IPS-20b (cell line): Measurements from ENCODE around the gene CD99.
"Not testable (repeated sequence)": the region's sequence is repeated elsewhere in the genome, so short reads cannot be mapped to it uniquely, and the experiment has no call there.

Experiments used
- H3K27ac ChIP-seq: one replicate; pipeline ENCODE4 v1.5.1; 2013; ENCODE audit warnings: low read length
- H3K27me3 ChIP-seq: 2 replicates; pipeline ENCODE4 v1.6.1; 2013; ENCODE audit warnings: mild to moderate bottlenecking, low read length, inconsistent platforms; ENCODE audit not compliant: insufficient read depth
- H3K36me3 ChIP-seq: 2 replicates; pipeline ENCODE4 v1.6.1; 2013; ENCODE audit warnings: low read depth, mild to moderate bottlenecking, inconsistent platforms, low read length, moderate library complexity; ENCODE audit not compliant: insufficient read depth
- H3K4me1 ChIP-seq: 2 replicates; pipeline ENCODE4 v1.6.1; 2013; ENCODE audit warnings: mild to moderate bottlenecking, control low read depth, inconsistent platforms, low read length, moderate library complexity; ENCODE audit not compliant: insufficient read depth
- H3K4me3 ChIP-seq: 2 replicates; pipeline ENCODE4 v1.5.1; 2013; ENCODE audit warnings: mild to moderate bottlenecking, low read length, inconsistent platforms
- H3K9ac ChIP-seq: 2 replicates; pipeline ENCODE4 v1.6.1; 2013; ENCODE audit warnings: low read depth, mild to moderate bottlenecking, inconsistent platforms, low read length, moderate library complexity
- H3K9me3 ChIP-seq: 2 replicates; pipeline ENCODE4 v1.6.1; 2013; ENCODE audit warnings: mild to moderate bottlenecking, low read depth, low read length, inconsistent platforms; ENCODE audit not compliant: insufficient read depth

CD99 gene

DNA sequence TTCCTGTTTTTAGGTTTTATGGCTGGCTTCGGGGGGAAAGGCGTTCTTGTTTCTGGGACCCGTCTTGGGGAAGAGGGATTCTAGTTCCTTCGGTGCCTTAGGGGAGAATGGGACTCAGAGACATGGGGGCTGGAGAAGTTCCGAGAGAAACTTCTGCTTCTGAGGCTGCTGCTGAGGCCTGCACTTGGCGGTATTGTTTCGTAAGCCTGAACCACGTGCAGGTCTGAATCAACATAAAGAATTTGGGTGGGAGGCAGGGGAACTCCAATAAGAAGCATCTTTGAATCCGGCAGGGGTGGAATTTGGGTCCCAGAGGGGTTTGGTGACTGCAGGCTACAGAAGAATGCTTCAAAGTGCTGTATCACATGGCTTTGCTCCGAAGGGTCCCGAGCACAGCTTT, 75.8 kb downstream of the CD99 start:
- no peak overlapping the region for H3K9ac ChIP-seq
- H3K36me3 ChIP-seq, result no peaks in the 10 kb centered on the region
- no peak overlapping the region for H3K27ac ChIP-seq
- no peaks in the 10 kb centered on the region for H3K27me3 ChIP-seq
- no peaks in the 10 kb centered on the region for H3K9me3 ChIP-seq
- no peak overlapping the region for H3K4me3 ChIP-seq
- no peaks in the 10 kb centered on the region for H3K4me1 ChIP-seq

DNA sequence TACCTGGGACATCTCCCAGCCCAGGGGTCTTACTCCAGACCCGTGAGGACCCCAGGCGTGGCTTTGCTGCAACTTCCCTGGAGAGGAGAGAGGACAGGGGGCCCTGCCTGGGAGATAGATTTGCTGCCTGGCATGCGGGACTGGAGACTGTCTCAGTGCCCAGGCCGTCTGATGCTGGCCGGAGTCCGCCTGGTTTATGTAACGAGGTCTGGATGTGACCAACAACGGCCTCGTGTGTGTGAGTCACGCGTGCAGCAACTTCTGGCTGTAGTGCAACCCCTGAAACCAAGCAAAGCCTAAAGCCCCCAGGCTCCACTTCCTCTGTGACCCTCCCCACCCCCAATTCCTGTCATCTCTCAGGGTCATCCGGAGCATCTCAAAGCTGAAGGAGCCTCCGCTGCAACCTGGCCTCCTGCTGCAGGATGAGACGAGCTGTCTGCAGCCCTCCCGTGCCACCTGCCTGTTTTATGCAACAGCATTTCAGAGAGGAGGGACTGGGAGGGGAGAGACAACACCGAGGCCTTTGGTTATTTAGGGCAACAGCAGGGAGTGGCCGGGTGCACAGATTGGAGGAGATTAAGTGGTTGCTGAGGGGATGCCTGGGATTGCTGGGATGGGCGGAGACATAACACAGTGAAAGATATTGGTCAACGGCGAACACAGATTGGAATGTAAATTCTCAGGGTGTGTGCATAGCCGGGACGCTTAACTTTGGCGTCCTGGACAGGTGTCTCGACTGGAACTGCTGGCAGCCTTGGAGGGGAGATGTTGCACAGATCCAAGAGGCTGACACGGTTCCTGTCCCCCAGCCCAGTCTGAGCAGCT, 76.7 kb downstream of the CD99 start:
- no peaks in the 10 kb centered on the region for H3K9me3 ChIP-seq
- H3K27ac ChIP-seq, result no peak overlapping the region
- no peaks in the 10 kb centered on the region for H3K27me3 ChIP-seq
- no peaks in the 10 kb centered on the region for H3K4me1 ChIP-seq
- H3K36me3 ChIP-seq, result no peaks in the 10 kb centered on the region
- H3K9ac ChIP-seq, result no peak overlapping the region
- no peak overlapping the region for H3K4me3 ChIP-seq

DNA sequence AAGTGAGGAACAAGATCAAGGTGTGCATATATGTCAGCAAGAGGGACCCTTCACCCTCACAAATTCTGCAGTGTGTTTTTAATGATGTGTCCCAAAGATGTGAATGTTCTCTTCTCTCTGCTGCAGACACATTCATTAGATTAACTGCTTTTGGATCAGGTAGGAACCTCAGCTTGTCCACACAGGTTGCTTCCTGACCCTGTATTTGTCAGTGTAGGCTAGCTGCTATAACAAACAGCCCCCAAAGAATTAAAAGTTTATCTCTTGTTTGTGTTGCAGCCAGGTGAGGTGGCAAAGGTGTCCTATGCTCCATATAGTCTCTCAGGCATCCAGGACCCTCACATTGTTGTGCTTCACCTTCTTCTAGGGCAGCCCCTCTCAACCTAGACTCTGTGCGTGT, 78.5 kb downstream of the CD99 start:
- Histone ChIP-seq H3K27ac (no peak overlapping the region), H3K4me3 (no peak overlapping the region), H3K4me1 (no peaks in the 10 kb centered on the region), H3K27me3 (no peaks in the 10 kb centered on the region), H3K36me3 (no peaks in the 10 kb centered on the region), H3K9me3 (peaks cover 2% of the 10 kb centered on the region; the same call in 1 of the 2 replicates), H3K9ac (no peak overlapping the region)

DNA sequence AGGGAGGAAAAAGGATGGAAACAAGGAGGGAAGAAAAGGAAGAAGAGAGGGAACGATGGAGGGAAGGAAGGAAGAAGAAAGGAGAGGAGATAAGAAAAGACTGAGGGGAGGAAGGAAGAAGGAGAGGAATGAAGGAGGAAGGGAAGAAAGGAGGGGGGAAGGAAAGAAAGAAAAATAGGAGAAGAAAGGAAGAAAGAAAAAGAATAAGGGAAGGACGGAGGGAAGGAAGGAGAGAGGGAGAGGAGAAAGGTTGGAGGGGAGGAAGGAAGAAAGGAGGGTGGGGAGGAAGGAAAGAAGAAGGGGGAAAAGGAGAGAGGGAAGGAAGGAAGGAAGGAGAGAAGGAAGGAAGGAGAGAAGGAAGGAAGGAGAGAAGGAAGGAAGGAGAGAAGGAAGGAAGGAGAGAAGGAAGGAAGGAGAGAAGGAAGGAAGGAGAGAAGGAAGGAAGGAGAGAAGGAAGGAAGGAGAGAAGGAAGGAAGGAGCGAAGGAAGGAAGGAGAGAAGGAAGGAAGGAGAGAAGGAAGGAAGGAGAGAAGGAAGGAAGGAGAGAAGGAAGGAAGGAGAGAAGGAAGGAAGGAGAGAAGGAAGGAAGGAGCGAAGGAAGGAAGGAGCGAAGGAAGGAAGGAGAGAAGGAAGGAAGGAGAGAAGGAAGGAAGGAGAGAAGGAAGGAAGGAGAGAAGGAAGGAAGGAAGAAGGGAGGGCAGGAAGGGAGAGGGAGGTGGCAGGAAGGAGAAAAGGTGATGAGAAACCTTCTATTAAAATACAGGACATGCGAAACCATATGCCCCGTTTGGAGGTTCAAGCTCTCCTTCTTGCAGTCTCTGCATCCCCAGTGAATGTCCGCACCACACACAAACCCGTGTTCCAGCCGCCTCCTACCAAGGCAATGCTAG, 82.3 kb downstream of the CD99 start:
- H3K9me3 ChIP-seq, H3K27me3 ChIP-seq, H3K9ac ChIP-seq, H3K4me1 ChIP-seq, H3K4me3 ChIP-seq, H3K36me3 ChIP-seq, H3K27ac ChIP-seq: not testable (repeated sequence)

DNA sequence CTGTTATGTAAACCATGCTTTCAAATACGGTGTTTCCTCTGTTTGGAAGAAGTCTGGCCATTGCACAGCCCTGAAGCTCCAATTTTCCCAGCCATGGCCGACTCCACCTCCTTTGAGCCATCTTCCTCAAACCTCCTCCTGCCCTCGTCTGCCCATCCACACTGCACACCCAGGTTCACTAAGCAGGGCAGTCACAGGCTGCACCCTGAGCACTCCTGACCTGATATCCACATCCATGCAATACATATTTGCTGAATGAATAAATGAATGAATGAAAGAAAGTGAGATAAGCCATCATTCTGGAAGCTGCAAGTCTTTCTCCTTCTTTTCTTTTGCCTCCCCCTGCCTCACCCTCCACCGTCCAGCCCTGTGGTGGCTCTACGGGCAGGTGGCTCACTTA, 83.0 kb downstream of the CD99 start:
- peaks cover 4% of the 10 kb centered on the region; the same call in 1 of the 2 replicates for H3K4me1 ChIP-seq
- no peaks in the 10 kb centered on the region for H3K36me3 ChIP-seq
- H3K4me3 ChIP-seq, result no peak overlapping the region
- no peaks in the 10 kb centered on the region for H3K27me3 ChIP-seq
- no peak overlapping the region for H3K9ac ChIP-seq
- no peak overlapping the region for H3K27ac ChIP-seq
- peaks cover 6% of the 10 kb centered on the region for H3K9me3 ChIP-seq

DNA sequence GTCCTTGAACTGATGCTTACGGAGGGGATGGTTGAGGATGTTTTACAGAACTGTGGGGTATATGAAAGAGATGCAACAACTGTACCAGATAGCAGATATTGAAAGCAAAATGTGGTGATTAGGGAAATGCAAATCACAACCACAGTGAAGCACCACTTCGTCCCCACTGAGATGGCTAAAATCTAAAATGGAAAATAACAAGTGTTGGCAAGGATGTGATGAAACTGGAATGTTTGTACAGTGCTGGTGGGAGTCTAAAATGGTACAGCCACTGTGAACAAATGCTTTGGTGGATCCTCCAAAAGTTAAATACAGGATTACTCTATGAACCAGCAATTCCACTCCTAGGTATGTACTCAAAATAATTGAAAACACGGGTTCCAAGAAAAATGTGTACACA, 83.7 kb downstream of the CD99 start:
- Histone ChIP-seq H3K9me3 (peaks cover 6% of the 10 kb centered on the region), H3K27ac (no peak overlapping the region), H3K4me3 (no peak overlapping the region), H3K4me1 (peaks cover 4% of the 10 kb centered on the region; the same call in 1 of the 2 replicates), H3K27me3 (no peaks in the 10 kb centered on the region), H3K36me3 (no peaks in the 10 kb centered on the region), H3K9ac (no peak overlapping the region)

DNA sequence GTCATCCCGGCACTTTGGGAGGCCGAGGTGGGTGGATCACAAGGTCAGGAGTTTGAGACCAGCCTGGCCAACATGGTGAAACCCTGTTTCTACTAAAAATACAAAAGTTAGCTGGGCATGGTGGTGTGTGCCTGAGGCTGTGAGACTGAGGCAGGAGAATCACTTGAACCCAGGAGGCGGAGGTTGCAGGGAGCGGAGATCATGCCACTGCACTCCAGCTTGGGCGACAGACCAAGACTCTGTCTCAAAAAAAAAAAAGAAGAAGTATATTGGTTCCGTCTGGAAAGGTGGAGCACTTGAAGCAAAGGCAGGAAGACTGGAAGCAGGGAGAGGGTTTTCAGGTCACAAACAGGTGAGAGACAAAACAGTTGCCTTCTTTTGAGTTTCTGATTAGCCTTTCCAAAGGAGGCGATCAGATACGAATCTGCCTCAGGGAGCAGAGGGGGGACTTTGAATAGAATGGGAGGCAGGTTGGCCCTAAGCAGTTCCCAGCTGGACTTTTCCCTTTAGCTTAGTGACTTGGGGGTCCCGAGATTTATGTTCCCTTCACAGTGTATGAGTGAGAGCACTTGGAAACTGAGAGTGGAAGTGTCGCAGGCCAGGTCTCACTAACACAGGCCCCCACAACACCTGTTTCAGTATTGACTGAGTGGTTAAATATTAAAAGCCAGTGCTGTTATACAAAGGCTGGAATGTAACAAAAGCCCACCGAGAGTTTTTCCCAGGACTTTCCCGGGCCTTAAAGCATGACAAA, 89.6 kb downstream of the CD99 start:
- peak overlapping the region; percentile 57; the same call in 1 of the 2 replicates for H3K9ac ChIP-seq
- H3K4me1 ChIP-seq, result peaks cover 23% of the 10 kb centered on the region
- not testable (repeated sequence) for H3K27me3 ChIP-seq, H3K9me3 ChIP-seq, H3K36me3 ChIP-seq
- 0 out of 2 replicates have a peak overlapping the region, but pooled peaks have one; percentile 30 for H3K4me3 ChIP-seq
- peak overlapping the region; percentile 72 for H3K27ac ChIP-seq

DNA sequence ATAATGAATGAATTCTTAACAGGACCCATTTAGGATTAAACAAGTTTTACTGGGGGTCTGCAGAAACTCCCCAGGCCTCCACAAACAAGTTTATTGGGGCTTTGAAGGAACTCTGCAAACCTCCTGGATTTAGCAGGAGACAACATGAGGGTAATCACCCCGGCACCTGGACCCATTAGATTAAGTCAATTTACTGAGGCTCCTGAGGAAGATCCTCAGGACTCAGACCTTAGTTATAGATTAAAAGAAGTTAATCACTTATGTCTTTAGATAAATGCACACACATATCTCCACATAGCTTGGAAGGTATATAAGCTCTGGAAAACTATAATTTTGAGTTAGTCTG, 90.1 kb downstream of the CD99 start:
- H3K27me3 ChIP-seq, result no peaks in the 10 kb centered on the region
- H3K27ac ChIP-seq, result peak overlapping the region; percentile 72
- peak overlapping the region; percentile 57; the same call in 1 of the 2 replicates for H3K9ac ChIP-seq
- H3K4me1 ChIP-seq, result peaks cover 23% of the 10 kb centered on the region
- H3K4me3 ChIP-seq, result 0 out of 2 replicates have a peak overlapping the region, but pooled peaks have one; percentile 30
- H3K9me3 ChIP-seq, result no peaks in the 10 kb centered on the region
- H3K36me3 ChIP-seq, result no peaks in the 10 kb centered on the region

DNA sequence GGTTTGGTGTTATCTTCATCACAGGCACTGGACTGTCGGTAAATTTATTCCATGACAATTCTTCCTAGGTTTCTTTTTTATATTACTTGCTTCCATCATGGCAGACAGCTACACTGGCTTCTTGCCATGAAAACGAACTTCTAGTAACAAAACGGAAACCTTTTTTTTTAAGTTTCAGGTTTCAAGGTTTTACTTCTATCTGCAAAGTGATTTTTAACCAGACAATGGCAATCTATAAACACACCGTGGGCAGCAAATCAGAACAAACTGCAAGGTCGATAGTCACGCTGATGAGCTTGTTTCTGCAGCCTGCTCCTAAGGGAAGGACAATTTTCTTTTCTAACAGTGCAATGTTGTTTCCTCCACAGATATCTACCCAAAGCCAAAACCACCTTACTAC, 90.6 kb downstream of the CD99 start:
- Histone ChIP-seq H3K36me3 (no peaks in the 10 kb centered on the region), H3K9ac (peak overlapping the region; percentile 57; the same call in 1 of the 2 replicates), H3K4me3 (no peak overlapping the region), H3K27ac (peak overlapping the region; percentile 72), H3K9me3 (no peaks in the 10 kb centered on the region), H3K4me1 (peaks cover 23% of the 10 kb centered on the region), H3K27me3 (no peaks in the 10 kb centered on the region)

DNA sequence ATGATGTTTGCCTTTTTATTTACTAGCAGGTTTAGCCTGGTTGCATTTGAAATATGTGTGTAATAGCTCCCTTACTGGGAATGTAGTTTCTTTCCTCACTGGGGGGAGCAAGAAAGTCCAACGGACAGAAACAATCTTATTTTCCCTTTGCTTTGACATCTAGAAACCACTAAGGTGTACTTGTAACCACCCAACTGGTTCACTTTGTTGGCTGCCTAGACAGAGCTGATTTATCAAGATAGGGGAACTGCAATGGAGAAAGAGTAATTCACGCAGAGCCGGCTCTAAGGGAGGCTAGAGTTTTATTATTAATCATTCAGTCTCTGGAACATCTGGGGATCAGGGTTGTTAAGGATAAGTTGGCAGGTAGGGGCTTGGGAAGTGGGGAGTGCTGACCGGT, 91.1 kb downstream of the CD99 start:
- no peak overlapping the region for H3K4me3 ChIP-seq
- H3K4me1 ChIP-seq, result peaks cover 18% of the 10 kb centered on the region
- peak overlapping the region; percentile 20; the same call in 1 of the 2 replicates for H3K9ac ChIP-seq
- no peak overlapping the region for H3K27ac ChIP-seq
- H3K36me3 ChIP-seq, result no peaks in the 10 kb centered on the region
- H3K9me3 ChIP-seq, result no peaks in the 10 kb centered on the region
- no peaks in the 10 kb centered on the region for H3K27me3 ChIP-seq

DNA sequence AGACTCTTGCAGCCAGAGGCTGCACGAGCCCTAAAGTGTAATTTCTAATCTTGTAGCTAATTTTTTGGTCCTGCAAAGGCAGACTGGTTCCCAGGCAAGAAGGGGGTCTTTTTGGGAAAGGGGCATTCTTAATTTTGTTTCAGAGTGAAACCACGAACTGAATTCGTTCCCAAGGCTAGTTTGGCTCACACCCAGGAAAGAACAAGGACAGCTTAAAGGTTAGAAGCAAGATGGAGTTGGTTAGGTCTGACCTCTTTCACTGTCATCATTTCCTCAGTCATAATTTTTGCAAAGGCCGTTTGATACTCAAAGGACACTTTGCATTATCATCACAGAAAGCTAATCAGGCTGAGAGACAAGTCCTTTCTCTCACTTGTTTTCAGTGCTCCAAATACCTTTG, 91.7 kb downstream of the CD99 start:
- H3K9ac ChIP-seq, result peak overlapping the region; percentile 20; the same call in 1 of the 2 replicates
- H3K27me3 ChIP-seq, result no peaks in the 10 kb centered on the region
- H3K4me3 ChIP-seq, result no peak overlapping the region
- H3K9me3 ChIP-seq, result no peaks in the 10 kb centered on the region
- H3K36me3 ChIP-seq, result no peaks in the 10 kb centered on the region
- no peak overlapping the region for H3K27ac ChIP-seq
- peaks cover 18% of the 10 kb centered on the region for H3K4me1 ChIP-seq
